HL-60 (cell line): ENCODE data around the gene CXCL13.

Experiments
- CTCF ChIP-seq: IDR thresholded peaks from one replicate; pipeline ENCODE4 v1.5.1; 2011; ENCODE audit warnings: low read length, control low read depth, inconsistent platforms; ENCODE audit not compliant: insufficient read depth
- GABPA ChIP-seq: IDR thresholded peaks from 2 replicates; pipeline ENCODE4 v1.6.1; 2012; ENCODE audit warnings: low read depth
- POLR2AphosphoS5 ChIP-seq: IDR thresholded peaks from 2 replicates; pipeline ENCODE4 v1.6.1; 2012; ENCODE audit warnings: low read depth
- REST ChIP-seq: IDR thresholded peaks from 2 replicates; pipeline ENCODE4 v1.6.1; 2012; ENCODE audit warnings: low read depth; ENCODE audit not compliant: insufficient replicate concordance

GRCh38 chr4:77581724-77582123 lies 23.9 kb upstream of the CXCL13 start:
- TF ChIP-seq CTCF, result no peak
- no peak for TF ChIP-seq GABPA
- no peak for TF ChIP-seq REST
- no peak for TF ChIP-seq POLR2AphosphoS5
